HepG2 (cell line): Measurements from ENCODE around the gene GDAP1L1. TPM values are rescaled to one million over a fixed set of nuclear protein-coding genes. Genes with fewer than 3 reads are reported as not detected.

Source experiments
- ATF4 ChIP-seq, 2 experiments: fragments of 450-650 bp in 1 of 2; sonication (generic) in 1 of 2; formaldehyde crosslinking; IDR thresholded peaks; 2 replicates each; pipeline versions ENCODE4 v1.5.0 to v1.8.0; 2020 to 2022; ENCODE audit warnings: mild to moderate bottlenecking in 1 of 2, missing genetic modification reagents in 1 of 2
- EP300 ChIP-seq, 3 experiments: sonication (generic) in 1 of 3; formaldehyde crosslinking in 1 of 3; IDR thresholded peaks; 2 replicates each; pipeline versions ENCODE4 v1.5.1 to v1.6.1; 2011 to 2020; ENCODE audit warnings: low read depth in 2 of 3, low read length in 2 of 3, borderline replicate concordance in 1 of 3, improper control_type of control experiment in 1 of 3, mild to moderate bottlenecking in 1 of 3, missing genetic modification reagents in 1 of 3, moderate library complexity in 1 of 3
- GATA4 ChIP-seq: sonication (generic); IDR thresholded peaks from 2 replicates; pipeline ENCODE4 v1.6.1; 2016; ENCODE audit warnings: antibody characterized with exemption, low read depth, borderline replicate concordance
- MIXL1 ChIP-seq: IDR thresholded peaks from 2 replicates; pipeline ENCODE4 v1.6.1; 2016
- PRDM10 ChIP-seq: sonication (generic); formaldehyde crosslinking; IDR thresholded peaks from 2 replicates; pipeline ENCODE4 v1.4.0; 2020; ENCODE audit warnings: low read depth, missing genetic modification reagents
- SP5 ChIP-seq: IDR thresholded peaks from 2 replicates; pipeline ENCODE4 v1.6.1; 2016; ENCODE audit warnings: low read depth, borderline replicate concordance
- XBP1 ChIP-seq: sonication (generic); formaldehyde crosslinking; IDR thresholded peaks from 2 replicates; pipeline ENCODE4 v1.5.0; 2020; ENCODE audit warnings: missing genetic modification reagents
- ZNF101 ChIP-seq: sonication (generic); formaldehyde crosslinking; IDR thresholded peaks from 2 replicates; pipeline ENCODE4 v1.4.0; 2020; ENCODE audit warnings: mild to moderate bottlenecking, low read depth, missing genetic modification reagents, borderline replicate concordance
- ZNF337 ChIP-seq: sonication (generic); formaldehyde crosslinking; IDR thresholded peaks from 2 replicates; pipeline ENCODE4 v1.5.1; 2020; ENCODE audit warnings: missing genetic modification reagents, low read depth, mild to moderate bottlenecking, borderline replicate concordance
- ZNF367 ChIP-seq: sonication (generic); formaldehyde crosslinking; IDR thresholded peaks from 2 replicates; pipeline ENCODE4 v1.4.0; 2020; ENCODE audit warnings: missing genetic modification reagents, borderline replicate concordance
- ZNF737 ChIP-seq: sonication (generic); formaldehyde crosslinking; IDR thresholded peaks from 2 replicates; pipeline ENCODE4 v1.5.0; 2020; ENCODE audit warnings: missing genetic modification reagents, mild to moderate bottlenecking, borderline replicate concordance
- ZNF772 ChIP-seq: sonication (generic); formaldehyde crosslinking; IDR thresholded peaks from 2 replicates; pipeline ENCODE4 v1.5.0; 2020; ENCODE audit warnings: mild to moderate bottlenecking, missing genetic modification reagents
- ZNF841 ChIP-seq: sonication (generic); formaldehyde crosslinking; IDR thresholded peaks from 2 replicates; pipeline ENCODE4 v1.8.1; 2023; ENCODE audit warnings: missing genetic modification reagents, borderline replicate concordance
- ZNF891 ChIP-seq: sonication (generic); formaldehyde crosslinking; IDR thresholded peaks from 2 replicates; pipeline ENCODE4 v1.5.0; 2020; ENCODE audit warnings: mild to moderate bottlenecking, missing genetic modification reagents
- ZSCAN29 ChIP-seq: sonication (generic); formaldehyde crosslinking; conservative IDR thresholded peaks from 2 replicates; pipeline ENCODE4 v1.4.0; 2020; ENCODE audit warnings: mild to moderate bottlenecking, missing genetic modification reagents
- polyA plus RNA-seq, 8 experiments: library from polyadenylated mRNA; depleted of rRNA in 3 of 8; stranded (reverse) in 7 of 8; unstranded in 1 of 8; fragments of >200 nt; fragmentation: Illumina TruSeq in 4 of 8; extraction: Trizol in 4 of 8; gene quantifications; 2 replicates each; pipeline versions ENCODE4 v1.2.1 to v1.2.3, GENCODE V29; 2011 to 2016; ENCODE audit warnings: low read depth in 4 of 8, missing spikeins in 1 of 8, mixed read lengths in 1 of 8; ENCODE audit not compliant: insufficient read depth in 1 of 8
- total RNA-seq, 5 experiments: library from RNA; depleted of rRNA; stranded (reverse); fragments of >200 nt; fragmentation: Illumina TruSeq; extraction: Trizol; gene quantifications; 2 replicates each; pipeline ENCODE4 v1.2.3, GENCODE V29; 2016; ENCODE audit warnings: low read depth in 1 of 5
- TF ChIP-seq, protein P1 (sequence below): sonication (generic); formaldehyde crosslinking; IDR thresholded peaks from 2 replicates; pipeline ENCODE4 v1.5.0; 2020; ENCODE audit warnings: mild to moderate bottlenecking, missing genetic modification reagents, moderate library complexity
- TF ChIP-seq, protein P2 (sequence below): sonication (generic); formaldehyde crosslinking; IDR thresholded peaks from 2 replicates; pipeline ENCODE4 v1.4.0; 2020; ENCODE audit warnings: mild to moderate bottlenecking, missing genetic modification reagents
- TF ChIP-seq, protein P3 (sequence below): sonication (generic); formaldehyde crosslinking; IDR thresholded peaks from 2 replicates; pipeline ENCODE4 v1.8.1; 2023; ENCODE audit warnings: mild to moderate bottlenecking, inconsistent platforms, moderate library complexity, missing genetic modification reagents, borderline replicate concordance

GDAP1L1 gene
- total and polyA plus RNA-seq, 2 of the 13 experiments (the other 11 are each of a cell fraction or from before 2014, with no cell fraction given): 0.04 TPM; not detected in 1

DNA sequence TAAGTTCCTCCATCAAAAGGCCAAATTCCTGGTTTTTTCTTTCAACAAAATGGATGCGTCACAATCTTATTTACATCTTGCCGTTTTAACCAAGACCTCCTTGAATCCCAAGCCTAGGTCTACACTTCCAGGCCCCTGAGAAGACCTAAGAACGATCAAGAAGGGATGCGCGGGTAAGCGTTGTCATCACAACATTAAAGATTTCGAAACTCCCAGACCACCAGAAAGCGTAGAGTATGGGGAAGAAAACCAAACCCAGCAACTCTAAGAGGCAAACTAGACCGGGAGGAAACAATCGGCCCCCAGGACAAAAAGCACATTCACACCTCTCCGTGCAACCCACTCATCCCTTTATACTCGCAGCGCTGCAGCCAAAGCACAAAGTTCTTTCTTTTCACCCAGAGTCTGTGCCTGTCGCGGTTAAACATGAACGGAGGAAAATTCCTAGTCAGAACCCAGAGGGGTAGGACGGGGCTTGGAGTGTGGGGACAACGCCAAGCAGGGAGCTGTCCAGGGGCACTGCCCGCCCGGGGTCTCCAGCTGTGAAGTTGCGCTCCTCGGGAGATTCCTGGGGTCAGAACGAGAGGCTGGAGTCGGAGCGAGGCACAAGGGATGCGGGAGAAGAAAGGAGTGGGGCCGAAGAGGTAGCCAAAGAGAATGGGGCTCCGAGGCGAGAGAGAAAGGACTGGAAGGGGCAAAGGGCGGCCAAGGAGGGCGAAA, 37.3 kb upstream of the GDAP1L1 start (continued):
- TF ChIP-seq, protein P1, sequence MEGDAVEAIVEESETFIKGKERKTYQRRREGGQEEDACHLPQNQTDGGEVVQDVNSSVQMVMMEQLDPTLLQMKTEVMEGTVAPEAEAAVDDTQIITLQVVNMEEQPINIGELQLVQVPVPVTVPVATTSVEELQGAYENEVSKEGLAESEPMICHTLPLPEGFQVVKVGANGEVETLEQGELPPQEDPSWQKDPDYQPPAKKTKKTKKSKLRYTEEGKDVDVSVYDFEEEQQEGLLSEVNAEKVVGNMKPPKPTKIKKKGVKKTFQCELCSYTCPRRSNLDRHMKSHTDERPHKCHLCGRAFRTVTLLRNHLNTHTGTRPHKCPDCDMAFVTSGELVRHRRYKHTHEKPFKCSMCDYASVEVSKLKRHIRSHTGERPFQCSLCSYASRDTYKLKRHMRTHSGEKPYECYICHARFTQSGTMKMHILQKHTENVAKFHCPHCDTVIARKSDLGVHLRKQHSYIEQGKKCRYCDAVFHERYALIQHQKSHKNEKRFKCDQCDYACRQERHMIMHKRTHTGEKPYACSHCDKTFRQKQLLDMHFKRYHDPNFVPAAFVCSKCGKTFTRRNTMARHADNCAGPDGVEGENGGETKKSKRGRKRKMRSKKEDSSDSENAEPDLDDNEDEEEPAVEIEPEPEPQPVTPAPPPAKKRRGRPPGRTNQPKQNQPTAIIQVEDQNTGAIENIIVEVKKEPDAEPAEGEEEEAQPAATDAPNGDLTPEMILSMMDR (CRISPR knock-in tag): no peak
- TF ChIP-seq MIXL1 (CRISPR knock-in tag) (no peak), ZNF101 (CRISPR knock-in tag) (peak; percentile 89; the same call in 1 of the 2 replicates), ZNF772 (no peak), ZNF337 (CRISPR knock-in tag) (no peak), XBP1 (CRISPR knock-in tag) (peak; percentile 86), ZNF367 (CRISPR knock-in tag) (no peak), PRDM10 (CRISPR knock-in tag) (no peak), EP300 (IDR thresholded peaks at IDR 0.05; ENCODE audit: low read depth in 2 of 2, low read length in 2 of 2) (no peak), EP300 (CRISPR knock-in tag; IDR thresholded peaks at IDR 0.05; ENCODE audit: borderline replicate concordance) (no peak), ZNF891 (CRISPR knock-in tag) (no peak; the same call in 1 of the 2 replicates), SP5 (CRISPR knock-in tag) (no peak), ZNF737 (CRISPR knock-in tag) (no peak), ATF4 (CRISPR knock-in tag; IDR thresholded peaks at IDR 0.05) (no peak; a peak in 1 of 4 replicates), GATA4 (no peak), ZSCAN29 (no peak), ZNF841 (CRISPR knock-in tag) (no peak)
- TF ChIP-seq, protein P2, sequence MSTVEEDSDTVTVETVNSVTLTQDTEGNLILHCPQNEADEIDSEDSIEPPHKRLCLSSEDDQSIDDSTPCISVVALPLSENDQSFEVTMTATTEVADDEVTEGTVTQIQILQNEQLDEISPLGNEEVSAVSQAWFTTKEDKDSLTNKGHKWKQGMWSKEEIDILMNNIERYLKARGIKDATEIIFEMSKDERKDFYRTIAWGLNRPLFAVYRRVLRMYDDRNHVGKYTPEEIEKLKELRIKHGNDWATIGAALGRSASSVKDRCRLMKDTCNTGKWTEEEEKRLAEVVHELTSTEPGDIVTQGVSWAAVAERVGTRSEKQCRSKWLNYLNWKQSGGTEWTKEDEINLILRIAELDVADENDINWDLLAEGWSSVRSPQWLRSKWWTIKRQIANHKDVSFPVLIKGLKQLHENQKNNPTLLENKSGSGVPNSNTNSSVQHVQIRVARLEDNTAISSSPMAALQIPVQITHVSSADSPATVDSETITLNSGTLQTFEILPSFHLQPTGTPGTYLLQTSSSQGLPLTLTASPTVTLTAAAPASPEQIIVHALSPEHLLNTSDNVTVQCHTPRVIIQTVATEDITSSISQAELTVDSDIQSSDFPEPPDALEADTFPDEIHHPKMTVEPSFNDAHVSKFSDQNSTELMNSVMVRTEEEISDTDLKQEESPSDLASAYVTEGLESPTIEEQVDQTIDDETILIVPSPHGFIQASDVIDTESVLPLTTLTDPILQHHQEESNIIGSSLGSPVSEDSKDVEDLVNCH (CRISPR knock-in tag): 0 out of 2 replicates have a peak, but pooled peaks have one; percentile 33
- TF ChIP-seq, protein P3, sequence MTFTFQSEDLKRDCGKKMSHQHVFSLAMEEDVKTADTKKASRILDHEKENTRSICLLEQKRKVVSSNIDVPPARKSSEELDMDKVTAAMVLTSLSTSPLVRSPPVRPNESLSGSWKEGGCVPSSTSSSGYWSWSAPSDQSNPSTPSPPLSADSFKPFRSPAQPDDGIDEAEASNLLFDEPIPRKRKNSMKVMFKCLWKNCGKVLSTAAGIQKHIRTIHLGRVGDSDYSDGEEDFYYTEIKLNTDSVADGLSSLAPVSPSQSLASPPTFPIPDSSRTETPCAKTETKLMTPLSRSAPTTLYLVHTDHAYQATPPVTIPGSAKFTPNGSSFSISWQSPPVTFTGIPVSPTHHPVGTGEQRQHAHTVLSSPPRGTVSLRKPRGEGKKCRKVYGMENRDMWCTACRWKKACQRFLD (CRISPR knock-in tag): no peak
